K562 (cell line): Measurements from ENCODE around the gene ZNF620. TPM values are rescaled to one million over a fixed set of nuclear protein-coding genes. Genes with fewer than 3 reads are reported as not detected.

Experiments
- CBX5 ChIP-seq: IDR thresholded peaks from 2 replicates; pipeline ENCODE4 v1.6.1; 2014; ENCODE audit warnings: low read depth, borderline replicate concordance
- DNMT1 ChIP-seq: fragments of 450-650 bp; IDR thresholded peaks from 2 replicates; pipeline ENCODE4 v1.6.1; 2016; ENCODE audit warnings: antibody characterized with exemption, mild to moderate bottlenecking
- EWSR1 ChIP-seq: fragments of 450-650 bp; IDR thresholded peaks from 2 replicates; pipeline ENCODE4 v1.6.1; 2018; ENCODE audit warnings: borderline replicate concordance, mild to moderate bottlenecking, low read depth, moderate library complexity; ENCODE audit not compliant: partially characterized antibody
- MEIS2 ChIP-seq: fragments of 450-650 bp; IDR thresholded peaks from 2 replicates; pipeline ENCODE4 v1.6.1; 2014; ENCODE audit warnings: mild to moderate bottlenecking; ENCODE audit not compliant: partially characterized antibody
- PHTF2 ChIP-seq: fragments of 250-450 bp; sonication (Bioruptor Pico); IDR thresholded peaks from 2 replicates; pipeline ENCODE4 v1.5.0; 2021; ENCODE audit warnings: mild to moderate bottlenecking
- RBFOX2 ChIP-seq: fragments of 200-400 bp; formaldehyde crosslinking; IDR thresholded peaks from 2 replicates; pipeline ENCODE4 v1.6.1; 2017; ENCODE audit warnings: low read depth, mild to moderate bottlenecking, low read length, moderate library complexity
- RBM14 ChIP-seq: fragments of 200-400 bp; formaldehyde crosslinking; IDR thresholded peaks from 2 replicates; pipeline ENCODE4 v1.6.1; 2018; ENCODE audit warnings: low read depth, mild to moderate bottlenecking, low read length, moderate library complexity, borderline replicate concordance; ENCODE audit not compliant: insufficient read depth
- TEAD4 ChIP-seq, 2 experiments: sonication (generic) in 1 of 2; formaldehyde crosslinking in 1 of 2; IDR thresholded peaks; 2 replicates each; pipeline versions ENCODE4 v1.6.1 to v1.8.0; 2012 to 2022; ENCODE audit warnings: borderline replicate concordance in 1 of 2, inconsistent platforms in 1 of 2, low read length in 1 of 2, mild to moderate bottlenecking in 1 of 2, missing genetic modification reagents in 1 of 2
- polyA plus RNA-seq, 8 experiments: library from polyadenylated mRNA; depleted of rRNA in 4 of 8; stranded (reverse) in 5 of 8; unstranded in 3 of 8; fragments of >200 nt; fragmentation: Nextera tagmentation in 2 of 8; fragmentation: Illumina TruSeq in 1 of 8; extraction: Ambion mirVana in 2 of 8; extraction: Trizol in 1 of 8; gene quantifications; 2 replicates each; pipeline versions ENCODE4 v1.2.1 to v1.2.3, GENCODE V29; 2011 to 2014; ENCODE audit warnings: inconsistent platforms in 1 of 8, missing spikeins in 1 of 8
- total RNA-seq, 7 experiments: library from RNA; depleted of rRNA in 6 of 7; stranded (reverse); fragments of >200 nt in 6 of 7; fragmentation: Illumina TruSeq in 2 of 7; extraction: Trizol in 2 of 7; gene quantifications; 2 replicates each; pipeline versions ENCODE4 v1.2.1 to v1.2.3, GENCODE V29; 2011 to 2021; ENCODE audit warnings: low replicate concordance in 1 of 7
- TF ChIP-seq, protein P1 (sequence below): fragments of 250-450 bp; sonication (Bioruptor Pico); IDR thresholded peaks from 2 replicates; pipeline ENCODE4 v1.9.0; 2021; ENCODE audit warnings: mild to moderate bottlenecking, inconsistent platforms
- TF ChIP-seq, protein P2 (sequence below): sonication (generic); IDR thresholded peaks from 2 replicates; pipeline ENCODE4 v1.6.1; 2016
- TF ChIP-seq, protein P3 (sequence below), 2 experiments: IDR thresholded peaks in 1 of 2; conservative IDR thresholded peaks in 1 of 2; 2 replicates each; pipeline ENCODE4 v1.6.1; 2016; ENCODE audit warnings: low read depth in 2 of 2, mild to moderate bottlenecking in 1 of 2, missing compliant biosample characterization in 1 of 2, missing genetic modification characterization in 1 of 2, moderate library complexity in 1 of 2
- TF ChIP-seq, protein P4 (sequence below), 2 experiments: fragments of 450-650 bp; IDR thresholded peaks; 2 replicates each; pipeline ENCODE4 v1.6.1; 2016; ENCODE audit warnings: mild to moderate bottlenecking in 2 of 2, borderline replicate concordance in 1 of 2, low read depth in 1 of 2, moderate library complexity in 1 of 2

ZNF620 gene
- total and polyA plus RNA-seq, 9 of the 15 experiments (the other 6 are each of a cell fraction or from before 2014, with no cell fraction given): 1.2 to 5.5 (median 3.3) TPM

DNA sequence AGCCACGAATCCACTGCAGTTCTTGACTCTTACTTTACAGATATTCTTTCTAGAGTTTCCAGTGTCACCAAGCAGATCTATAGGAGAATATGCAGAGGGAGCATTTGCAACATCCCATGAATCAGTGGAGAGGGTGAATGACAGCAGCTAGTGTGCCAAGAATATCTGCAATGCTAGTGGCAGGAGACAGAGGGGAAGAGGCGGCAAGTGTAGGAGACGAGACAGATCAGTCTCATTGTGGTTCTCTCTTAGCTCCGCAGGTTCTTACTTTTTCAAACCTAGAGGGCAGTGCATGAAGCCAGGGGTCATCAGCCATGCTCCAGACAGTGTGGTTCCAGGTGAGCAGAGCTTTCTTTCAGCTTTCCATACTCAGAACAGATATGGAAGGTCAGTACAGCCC, 28.2 kb upstream of the ZNF620 start (continued):
- TF ChIP-seq, protein P1, sequence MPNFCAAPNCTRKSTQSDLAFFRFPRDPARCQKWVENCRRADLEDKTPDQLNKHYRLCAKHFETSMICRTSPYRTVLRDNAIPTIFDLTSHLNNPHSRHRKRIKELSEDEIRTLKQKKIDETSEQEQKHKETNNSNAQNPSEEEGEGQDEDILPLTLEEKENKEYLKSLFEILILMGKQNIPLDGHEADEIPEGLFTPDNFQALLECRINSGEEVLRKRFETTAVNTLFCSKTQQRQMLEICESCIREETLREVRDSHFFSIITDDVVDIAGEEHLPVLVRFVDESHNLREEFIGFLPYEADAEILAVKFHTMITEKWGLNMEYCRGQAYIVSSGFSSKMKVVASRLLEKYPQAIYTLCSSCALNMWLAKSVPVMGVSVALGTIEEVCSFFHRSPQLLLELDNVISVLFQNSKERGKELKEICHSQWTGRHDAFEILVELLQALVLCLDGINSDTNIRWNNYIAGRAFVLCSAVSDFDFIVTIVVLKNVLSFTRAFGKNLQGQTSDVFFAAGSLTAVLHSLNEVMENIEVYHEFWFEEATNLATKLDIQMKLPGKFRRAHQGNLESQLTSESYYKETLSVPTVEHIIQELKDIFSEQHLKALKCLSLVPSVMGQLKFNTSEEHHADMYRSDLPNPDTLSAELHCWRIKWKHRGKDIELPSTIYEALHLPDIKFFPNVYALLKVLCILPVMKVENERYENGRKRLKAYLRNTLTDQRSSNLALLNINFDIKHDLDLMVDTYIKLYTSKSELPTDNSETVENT: no peak
- TF ChIP-seq, protein P2, sequence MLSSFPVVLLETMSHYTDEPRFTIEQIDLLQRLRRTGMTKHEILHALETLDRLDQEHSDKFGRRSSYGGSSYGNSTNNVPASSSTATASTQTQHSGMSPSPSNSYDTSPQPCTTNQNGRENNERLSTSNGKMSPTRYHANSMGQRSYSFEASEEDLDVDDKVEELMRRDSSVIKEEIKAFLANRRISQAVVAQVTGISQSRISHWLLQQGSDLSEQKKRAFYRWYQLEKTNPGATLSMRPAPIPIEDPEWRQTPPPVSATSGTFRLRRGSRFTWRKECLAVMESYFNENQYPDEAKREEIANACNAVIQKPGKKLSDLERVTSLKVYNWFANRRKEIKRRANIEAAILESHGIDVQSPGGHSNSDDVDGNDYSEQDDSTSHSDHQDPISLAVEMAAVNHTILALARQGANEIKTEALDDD: no peak
- no peak for TF ChIP-seq PHTF2 (CRISPR knock-in tag)
- TF ChIP-seq TEAD4 (IDR thresholded peaks at IDR 0.05; ENCODE audit: low read length): no peak
- no peak for TF ChIP-seq TEAD4 (CRISPR knock-in tag; IDR thresholded peaks at IDR 0.05; ENCODE audit: borderline replicate concordance)
- TF ChIP-seq EWSR1: no peak
- TF ChIP-seq, protein P3, sequence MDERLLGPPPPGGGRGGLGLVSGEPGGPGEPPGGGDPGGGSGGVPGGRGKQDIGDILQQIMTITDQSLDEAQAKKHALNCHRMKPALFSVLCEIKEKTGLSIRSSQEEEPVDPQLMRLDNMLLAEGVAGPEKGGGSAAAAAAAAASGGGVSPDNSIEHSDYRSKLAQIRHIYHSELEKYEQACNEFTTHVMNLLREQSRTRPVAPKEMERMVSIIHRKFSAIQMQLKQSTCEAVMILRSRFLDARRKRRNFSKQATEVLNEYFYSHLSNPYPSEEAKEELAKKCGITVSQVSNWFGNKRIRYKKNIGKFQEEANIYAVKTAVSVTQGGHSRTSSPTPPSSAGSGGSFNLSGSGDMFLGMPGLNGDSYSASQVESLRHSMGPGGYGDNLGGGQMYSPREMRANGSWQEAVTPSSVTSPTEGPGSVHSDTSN (CRISPR knock-in tag; IDR thresholded peaks at IDR 0.05; ENCODE audit: low read depth): no peak
- TF ChIP-seq, protein P3 (tag; conservative IDR thresholded peaks at IDR 0.05; ENCODE audit: low read depth): peak; percentile 42; the same call in 1 of the 2 replicates
- TF ChIP-seq, protein P4, sequence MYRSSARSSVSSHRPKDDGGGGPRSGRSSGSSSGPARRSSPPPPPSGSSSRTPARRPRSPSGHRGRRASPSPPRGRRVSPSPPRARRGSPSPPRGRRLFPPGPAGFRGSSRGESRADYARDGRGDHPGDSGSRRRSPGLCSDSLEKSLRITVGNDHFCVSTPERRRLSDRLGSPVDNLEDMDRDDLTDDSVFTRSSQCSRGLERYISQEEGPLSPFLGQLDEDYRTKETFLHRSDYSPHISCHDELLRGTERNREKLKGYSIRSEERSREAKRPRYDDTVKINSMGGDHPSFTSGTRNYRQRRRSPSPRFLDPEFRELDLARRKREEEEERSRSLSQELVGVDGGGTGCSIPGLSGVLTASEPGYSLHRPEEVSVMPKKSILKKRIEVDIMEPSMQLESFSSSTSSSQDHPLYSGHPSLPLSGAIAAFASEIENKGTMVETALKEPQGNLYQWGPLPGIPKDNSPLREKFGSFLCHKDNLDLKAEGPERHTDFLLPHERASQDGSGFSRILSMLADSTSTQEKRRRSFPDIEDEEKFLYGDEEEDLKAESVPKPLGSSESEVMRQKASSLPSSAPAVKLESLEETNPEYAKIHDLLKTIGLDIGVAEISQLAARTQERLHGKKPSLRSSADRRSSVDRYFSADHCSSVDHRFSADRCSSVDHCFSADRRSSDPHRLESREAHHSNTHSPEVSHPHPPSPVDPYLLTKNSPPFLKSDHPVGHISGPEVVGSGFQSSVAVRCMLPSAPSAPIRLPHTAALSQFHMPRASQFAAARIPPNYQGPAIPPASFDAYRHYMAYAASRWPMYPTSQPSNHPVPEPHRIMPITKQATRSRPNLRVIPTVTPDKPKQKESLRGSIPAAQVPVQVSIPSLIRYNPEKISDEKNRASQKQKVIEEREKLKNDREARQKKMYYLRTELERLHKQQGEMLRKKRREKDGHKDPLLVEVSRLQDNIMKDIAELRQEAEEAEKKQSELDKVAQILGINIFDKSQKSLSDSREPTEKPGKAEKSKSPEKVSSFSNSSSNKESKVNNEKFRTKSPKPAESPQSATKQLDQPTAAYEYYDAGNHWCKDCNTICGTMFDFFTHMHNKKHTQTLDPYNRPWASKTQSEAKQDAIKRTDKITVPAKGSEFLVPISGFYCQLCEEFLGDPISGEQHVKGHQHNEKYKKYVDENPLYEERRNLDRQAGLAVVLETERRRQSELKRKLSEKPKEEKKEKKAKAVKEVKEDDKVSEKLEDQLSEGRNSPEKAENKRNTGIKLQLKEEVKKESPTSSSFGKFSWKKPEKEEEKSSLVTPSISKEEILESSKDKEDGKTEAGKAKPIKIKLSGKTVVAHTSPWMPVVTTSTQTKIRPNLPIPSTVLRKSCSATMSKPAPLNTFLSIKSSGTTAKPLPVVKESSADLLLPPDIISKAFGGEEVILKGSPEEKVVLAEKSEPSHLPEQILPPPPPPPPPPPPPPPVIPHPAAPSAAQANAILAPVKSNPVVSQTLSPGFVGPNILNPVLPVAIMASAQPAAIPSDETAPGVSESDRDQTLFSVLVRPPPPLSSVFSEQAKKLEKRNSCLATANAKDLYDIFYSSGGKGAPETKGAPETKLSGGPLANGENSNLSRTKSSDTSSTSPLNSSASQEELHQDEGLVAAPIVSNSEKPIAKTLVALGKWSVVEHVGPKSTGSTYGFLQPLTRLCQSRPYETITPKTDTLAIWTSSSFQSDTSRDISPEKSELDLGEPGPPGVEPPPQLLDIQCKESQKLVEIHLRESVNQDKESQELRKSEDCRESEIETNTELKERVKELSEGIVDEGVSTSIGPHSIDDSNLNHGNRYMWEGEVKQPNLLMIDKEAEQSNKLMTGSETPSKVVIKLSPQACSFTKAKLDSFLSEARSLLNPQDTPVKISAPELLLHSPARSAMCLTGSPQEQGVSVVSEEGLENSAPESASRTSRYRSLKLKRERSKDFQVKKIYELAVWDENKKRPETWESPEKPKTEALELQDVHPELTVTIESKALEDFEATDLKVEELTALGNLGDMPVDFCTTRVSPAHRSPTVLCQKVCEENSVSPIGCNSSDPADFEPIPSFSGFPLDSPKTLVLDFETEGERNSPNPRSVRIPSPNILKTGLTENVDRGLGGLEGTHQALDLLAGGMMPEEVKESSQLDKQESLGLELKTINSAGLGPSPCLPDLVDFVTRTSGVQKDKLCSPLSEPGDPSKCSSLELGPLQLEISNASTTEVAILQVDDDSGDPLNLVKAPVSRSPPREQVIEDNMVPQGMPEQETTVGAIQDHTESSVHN (IDR thresholded peaks at IDR 0.05; ENCODE audit: borderline replicate concordance in 1 of 2, low read depth in 1 of 2): no peak
- peak; percentile 41 for TF ChIP-seq MEIS2
- no peak for TF ChIP-seq RBFOX2
- no peak for TF ChIP-seq CBX5
- no peak for TF ChIP-seq DNMT1
- no peak for TF ChIP-seq RBM14
